Stomach (tissue), 9 donors: ENCODE data around the gene GALNT18. TPM values are rescaled to one million over a fixed set of nuclear protein-coding genes. Genes with fewer than 3 reads are reported as not detected.

Experiments
- DNase-seq, 2 donors: peaks; one replicate each; pipeline versions ENCODE4 v3.0.0 to v3.0.0-alpha.2; 2013 to 2019
- H3K27ac ChIP-seq, 5 donors: fragments of 200-600 bp in 4 of 5; sonication (generic) in 4 of 5; one replicate each; pipeline ENCODE4 v1.5.1; 2013 to 2019; ENCODE audit warnings: mild to moderate bottlenecking in 1 of 5, moderate library complexity in 1 of 5
- H3K27me3 ChIP-seq, 3 donors: fragments of 200-600 bp; sonication (generic); one replicate each; pipeline ENCODE4 v1.5.1; 2017 to 2019; ENCODE audit warnings: mixed run types in 1 of 3
- H3K36me3 ChIP-seq, 4 donors: fragments of 200-600 bp; sonication (generic); 1 replicate in 3 of 4; 2 replicates in 1 of 4; pipeline ENCODE4 v1.5.1; 2016 to 2019
- H3K4me1 ChIP-seq, 4 donors: fragments of 200-600 bp; sonication (generic); one replicate each; pipeline ENCODE4 v1.5.1; 2016 to 2019
- H3K4me3 ChIP-seq, 4 donors: fragments of 200-600 bp; sonication (generic) in 3 of 4; one replicate each; pipeline ENCODE4 v1.5.1; 2016 to 2019; ENCODE audit warnings: mild to moderate bottlenecking in 1 of 4
- H3K9me3 ChIP-seq, 4 donors: fragments of 200-600 bp; sonication (generic); one replicate each; pipeline ENCODE4 v1.5.1; 2016 to 2019
- CTCF ChIP-seq, 7 experiments: fragments of 450-650 bp in 4 of 7; fragments of 200-600 bp in 3 of 7; sonication (generic) in 3 of 7; IDR thresholded peaks; one replicate each; pipeline ENCODE4 v1.5.1; 2016 to 2019; ENCODE audit warnings: antibody characterized with exemption in 7 of 7, control low read depth in 2 of 7, mild to moderate bottlenecking in 1 of 7
- EP300 ChIP-seq: sonication (generic); formaldehyde crosslinking; IDR thresholded peaks from one replicate; pipeline ENCODE4 v1.6.1; 2017; ENCODE audit warnings: antibody characterized with exemption
- POLR2A ChIP-seq, 4 donors: fragments of 450-650 bp; IDR thresholded peaks; one replicate each; pipeline ENCODE4 v1.6.1; 2016; ENCODE audit warnings: antibody characterized with exemption in 4 of 4, control low read depth in 2 of 4, mild to moderate bottlenecking in 1 of 4, moderate library complexity in 1 of 4
- POLR2AphosphoS5 ChIP-seq, 3 donors: sonication (generic); formaldehyde crosslinking; IDR thresholded peaks; one replicate each; pipeline ENCODE4 v1.6.1; 2016; ENCODE audit warnings: antibody characterized with exemption in 3 of 3
- WGBS, 5 donors: extraction: QIAGEN DNeasy Blood & Tissue Kit in 3 of 5; methylation state at CpG; one replicate each; pipeline versions ENCODE4 v1.1.5 to v1.1.7; 2013 to 2018; 5-methylcytosine and 5-hydroxymethylcytosine counted together
- intact Hi-C: fragments of 100-400 bp; cut with DNase I; formaldehyde crosslinking; loops from one replicate; pipeline ENCODE4 v1.15.1; 2023; ENCODE audit warnings: low total_unique reads
- polyA plus RNA-seq, 3 donors: library from polyadenylated mRNA; stranded (reverse); fragments of 200-250 nt; gene quantifications; one replicate each; pipeline ENCODE4 v1.2.3, GENCODE V29; 2013
- total RNA-seq, 5 donors: library from RNA; depleted of rRNA; stranded (reverse); fragments of >200 nt; gene quantifications; one replicate each; pipeline versions ENCODE4 v1.1.0 to v1.2.3, GENCODE V29; 2014 to 2016
- donor health status: healthy with polysubstance abuse.
- donor health status: Bipolar disorder and iron deficiency.
- donor health status: healthy.

GALNT18 gene
- total and polyA plus RNA-seq, 8 donors = 0.58 to 16.1 (median 2.7) TPM

GRCh38 chr11:11318961-11319360, 302.8 kb downstream of the GALNT18 start:
- DNase-seq = no peak
- Histone ChIP-seq H3K36me3 (no peaks in the 10 kb centered on the region), H3K9me3 (peaks cover 0 to 12% (median 6%) of the 10 kb centered on the region in 4 donors), H3K4me3 (no peak overlapping the region), H3K4me1 (peaks cover 0 to 7% (median 4%) of the 10 kb centered on the region in 4 donors), H3K27ac (no peak overlapping the region), H3K27me3 (no peaks in the 10 kb centered on the region)
- 79 to 89% (median 80%) methylated on average over 4 of the region's 4 CpGs for WGBS, 5 donors
- intact Hi-C loops = no loop called here
- no peak for TF ChIP-seq POLR2A (IDR thresholded peaks at IDR 0.05)
- TF ChIP-seq POLR2AphosphoS5 (IDR thresholded peaks at IDR 0.05) = no peak
- no peak for TF ChIP-seq CTCF (IDR thresholded peaks at IDR 0.05)
- TF ChIP-seq EP300 = no peak

GRCh38 chr11:11318461-11318860, 303.3 kb downstream of the GALNT18 start:
- Histone ChIP-seq H3K27me3 (no peaks in the 10 kb centered on the region), H3K36me3 (no peaks in the 10 kb centered on the region), H3K4me1 (peaks cover 0 to 11% (median 8%) of the 10 kb centered on the region in 4 donors), H3K27ac (no peak overlapping the region), H3K4me3 (no peak overlapping the region), H3K9me3 (peaks cover 0 to 12% (median 5%) of the 10 kb centered on the region in 4 donors)
- 88 to 96% (median 92%) methylated on average over 7 of the region's 7 CpGs for WGBS, 5 donors
- TF ChIP-seq CTCF (IDR thresholded peaks at IDR 0.05) = no peak
- intact Hi-C loops = no loop called here
- no peak for DNase-seq

GRCh38 chr11:11316651-11317230, 305.1 kb downstream of the GALNT18 start:
- intact Hi-C loops = no loop called here
- no peak overlapping the region for H3K4me3 ChIP-seq
- DNase-seq = no peak
- H3K27ac ChIP-seq = no peak overlapping the region
- H3K4me1 ChIP-seq = peaks cover 0 to 17% (median 8%) of the 10 kb centered on the region in 4 donors
- no peaks in the 10 kb centered on the region for H3K9me3 ChIP-seq
- TF ChIP-seq CTCF (IDR thresholded peaks at IDR 0.05) = no peak
- no peak for TF ChIP-seq POLR2AphosphoS5 (IDR thresholded peaks at IDR 0.05)
- no peak for TF ChIP-seq EP300
- TF ChIP-seq POLR2A (IDR thresholded peaks at IDR 0.05) = no peak
- H3K36me3 ChIP-seq = no peaks in the 10 kb centered on the region
- H3K27me3 ChIP-seq = no peaks in the 10 kb centered on the region
- 83 to 88% (median 85%) methylated on average over 3 of the region's 3 CpGs for WGBS, 5 donors

DNA sequence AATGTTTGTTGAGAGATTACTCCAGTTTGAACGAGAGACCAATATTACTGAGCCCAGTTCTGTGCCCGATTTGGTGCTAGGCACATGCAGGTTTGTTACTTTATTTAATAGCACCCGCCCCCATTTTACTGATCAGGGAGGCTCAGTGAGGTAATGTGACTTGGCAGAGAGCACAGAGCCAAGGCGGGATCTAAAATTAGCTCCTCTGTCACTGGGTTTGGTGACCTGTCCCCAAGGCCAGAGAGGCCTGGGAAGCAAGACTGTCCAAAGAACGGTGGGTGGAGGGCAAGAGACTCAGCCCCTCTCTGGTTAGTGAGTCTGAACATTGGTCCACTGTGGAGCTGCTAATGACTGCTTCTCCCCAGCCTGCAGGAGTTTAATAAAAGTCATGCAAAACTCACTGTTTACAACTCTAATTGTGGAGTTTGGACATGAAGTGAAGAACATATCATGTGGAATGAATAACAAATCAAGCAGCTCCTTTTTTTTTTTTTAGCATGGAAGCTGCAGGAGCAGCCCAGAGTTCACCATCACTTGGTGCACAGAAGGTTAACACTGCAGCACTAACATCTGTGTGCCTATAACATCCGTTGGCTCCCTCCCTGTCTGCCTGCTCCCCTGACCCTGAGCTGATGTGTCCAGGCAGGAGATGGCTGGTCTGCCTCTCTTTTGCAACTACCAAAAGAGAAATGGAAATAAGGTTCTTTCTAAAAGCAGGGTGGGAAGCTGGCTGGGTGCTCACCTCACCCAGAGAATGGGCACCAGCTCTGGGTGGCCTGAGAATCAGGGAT, 307.7 kb downstream of the GALNT18 start:
- DNase-seq = no peak
- H3K4me1 ChIP-seq = peaks cover 0 to 17% (median 8%) of the 10 kb centered on the region in 4 donors
- no peak overlapping the region for H3K27ac ChIP-seq
- intact Hi-C loops = no loop called here
- TF ChIP-seq EP300 (no peak), POLR2AphosphoS5 (IDR thresholded peaks at IDR 0.05) (no peak), CTCF (IDR thresholded peaks at IDR 0.05) (no peak), POLR2A (IDR thresholded peaks at IDR 0.05) (no peak)
- WGBS, 5 donors = 48 to 69% (median 57%) methylated on average over 6 of the region's 6 CpGs
- H3K9me3 ChIP-seq = no peaks in the 10 kb centered on the region
- no peak overlapping the region for H3K4me3 ChIP-seq
- no peaks in the 10 kb centered on the region for H3K36me3 ChIP-seq
- no peaks in the 10 kb centered on the region for H3K27me3 ChIP-seq
